Measurements from ENCODE around the gene CORO2B. TPM values are rescaled to one million over a fixed set of nuclear protein-coding genes. Genes with fewer than 3 reads are reported as not detected.
A peak's percentile ranks its signal among the peaks of the same experiment; 100 is the strongest.

Gene CORO2B
- total and polyA plus RNA-seq, 4 donors: 2.4 to 12.5 (median 4.3) TPM

GRCh38 chr15:68581725-68582124, 2.9 kb downstream of the CORO2B start:
- peak overlapping the region in 1 of 2 donors; percentile 5 for H3K27ac ChIP-seq (ENCODE audit: low read depth in 1 of 2, low read length in 1 of 2)
- TF ChIP-seq CTCF (IDR thresholded peaks at IDR 0.05; ENCODE audit: control extremely low read depth, extremely low read depth): no peak
- H3K36me3 ChIP-seq (ENCODE audit: control insufficient read depth in 4 of 4, insufficient read depth in 4 of 4, low read length in 4 of 4): no peaks in the 10 kb centered on the region
- ATAC-seq (ENCODE audit: insufficient read depth, low FRiP score) (no peak), DNase-seq (no peak)
- 68 to 76% methylated on average over 5 of the region's 5 CpGs for WGBS, 2 donors
- H3K9ac ChIP-seq (ENCODE audit: insufficient read depth in 1 of 2, low read length in 2 of 2): no peak overlapping the region
- peaks cover 0 to 9% (median 0%) of the 10 kb centered on the region in 3 donors for H3K27me3 ChIP-seq (ENCODE audit: control insufficient read depth in 3 of 3, insufficient read depth in 3 of 3, low read length in 2 of 3)
- H3K9me3 ChIP-seq (ENCODE audit: control insufficient read depth in 4 of 4, insufficient read depth in 3 of 4, low read length in 3 of 4): no peaks in the 10 kb centered on the region
- H3K4me3 ChIP-seq: no peak overlapping the region
- H3K4me1 ChIP-seq (ENCODE audit: control insufficient read depth in 5 of 5, insufficient read depth in 5 of 5, low read length in 5 of 5): peaks cover 0 to 22% (median 12%) of the 10 kb centered on the region in 5 donors

GRCh38 chr15:68582236-68582635, 3.4 kb downstream of the CORO2B start:
- 77 to 78% methylated on average over 4 of the region's 4 CpGs for WGBS, 2 donors
- Histone ChIP-seq H3K36me3 (ENCODE audit: control insufficient read depth in 4 of 4, insufficient read depth in 4 of 4, low read length in 4 of 4) (no peaks in the 10 kb centered on the region), H3K27me3 (ENCODE audit: control insufficient read depth in 3 of 3, insufficient read depth in 3 of 3, low read length in 2 of 3) (peaks cover 0 to 5% (median 0%) of the 10 kb centered on the region in 3 donors), H3K9me3 (ENCODE audit: control insufficient read depth in 4 of 4, insufficient read depth in 3 of 4, low read length in 3 of 4) (no peaks in the 10 kb centered on the region), H3K9ac (ENCODE audit: insufficient read depth in 1 of 2, low read length in 2 of 2) (no peak overlapping the region), H3K4me3 (no peak overlapping the region), H3K4me1 (ENCODE audit: control insufficient read depth in 5 of 5, insufficient read depth in 5 of 5, low read length in 5 of 5) (peaks cover 0 to 22% (median 12%) of the 10 kb centered on the region in 5 donors), H3K27ac (ENCODE audit: low read depth in 1 of 2, low read length in 1 of 2) (peak overlapping the region in 1 of 2 donors; percentile 18)
- TF ChIP-seq CTCF (IDR thresholded peaks at IDR 0.05; ENCODE audit: control extremely low read depth, extremely low read depth): no peak
- DNase-seq (no peak), ATAC-seq (ENCODE audit: insufficient read depth, low FRiP score) (no peak)

GRCh38 chr15:68582864-68583263, 4.1 kb downstream of the CORO2B start:
- DNase-seq: no peak
- Histone ChIP-seq H3K27ac (ENCODE audit: low read depth in 1 of 2, low read length in 1 of 2) (no peak overlapping the region), H3K4me1 (ENCODE audit: control insufficient read depth in 5 of 5, insufficient read depth in 5 of 5, low read length in 5 of 5) (peaks cover 0 to 18% (median 11%) of the 10 kb centered on the region in 5 donors), H3K4me3 (no peak overlapping the region), H3K9me3 (ENCODE audit: control insufficient read depth in 4 of 4, insufficient read depth in 3 of 4, low read length in 3 of 4) (no peaks in the 10 kb centered on the region), H3K36me3 (ENCODE audit: control insufficient read depth in 4 of 4, insufficient read depth in 4 of 4, low read length in 4 of 4) (no peaks in the 10 kb centered on the region), H3K9ac (ENCODE audit: insufficient read depth in 1 of 2, low read length in 2 of 2) (no peak overlapping the region), H3K27me3 (ENCODE audit: control insufficient read depth in 3 of 3, insufficient read depth in 3 of 3, low read length in 2 of 3) (peaks cover 0 to 1% (median 0%) of the 10 kb centered on the region in 3 donors)
- 78 to 88% methylated on average over 3 of the region's 3 CpGs for WGBS, 2 donors
- ATAC-seq (ENCODE audit: insufficient read depth, low FRiP score): no peak
- TF ChIP-seq CTCF (IDR thresholded peaks at IDR 0.05; ENCODE audit: control extremely low read depth, extremely low read depth): no peak

GRCh38 chr15:68583321-68583720, 4.5 kb downstream of the CORO2B start:
- Histone ChIP-seq H3K4me1 (ENCODE audit: control insufficient read depth in 5 of 5, insufficient read depth in 5 of 5, low read length in 5 of 5) (peaks cover 0 to 18% (median 8%) of the 10 kb centered on the region in 5 donors), H3K27me3 (ENCODE audit: control insufficient read depth in 3 of 3, insufficient read depth in 3 of 3, low read length in 2 of 3) (no peaks in the 10 kb centered on the region), H3K36me3 (ENCODE audit: control insufficient read depth in 4 of 4, insufficient read depth in 4 of 4, low read length in 4 of 4) (no peaks in the 10 kb centered on the region), H3K9me3 (ENCODE audit: control insufficient read depth in 4 of 4, insufficient read depth in 3 of 4, low read length in 3 of 4) (no peaks in the 10 kb centered on the region), H3K27ac (ENCODE audit: low read depth in 1 of 2, low read length in 1 of 2) (no peak overlapping the region), H3K4me3 (no peak overlapping the region), H3K9ac (ENCODE audit: insufficient read depth in 1 of 2, low read length in 2 of 2) (no peak overlapping the region)
- no peak for DNase-seq
- WGBS, 2 donors: 85 to 86% methylated on average over 7 of the region's 7 CpGs
- no peak for ATAC-seq (ENCODE audit: insufficient read depth, low FRiP score)
- TF ChIP-seq CTCF (IDR thresholded peaks at IDR 0.05; ENCODE audit: control extremely low read depth, extremely low read depth): no peak
